HepG2 (cell line): ENCODE data around the gene PYGO2. TPM values are rescaled to one million over a fixed set of nuclear protein-coding genes. Genes with fewer than 3 reads are reported as not detected.
A peak's percentile ranks its signal among the peaks of the same experiment; 100 is the strongest.

Source experiments
- CBX1 ChIP-seq: IDR thresholded peaks from one replicate; pipeline ENCODE4 v1.6.1; 2016; ENCODE audit warnings: antibody characterized with exemption, low read depth
- HDAC1 ChIP-seq: sonication (generic); formaldehyde crosslinking; IDR thresholded peaks from 2 replicates; pipeline ENCODE4 v1.5.1; 2020; ENCODE audit warnings: mild to moderate bottlenecking, missing genetic modification reagents
- KDM4B ChIP-seq: sonication (generic); formaldehyde crosslinking; IDR thresholded peaks from 2 replicates; pipeline ENCODE4 v1.4.0; 2020; ENCODE audit warnings: missing genetic modification reagents
- MAFK ChIP-seq, 2 experiments: IDR thresholded peaks in 1 of 2; conservative IDR thresholded peaks in 1 of 2; 2 replicates each; pipeline ENCODE4 v1.6.1; 2011; ENCODE audit warnings: improper control_type of control experiment in 2 of 2, low read length in 2 of 2
- NCOA1 ChIP-seq: sonication (generic); formaldehyde crosslinking; IDR thresholded peaks from 2 replicates; pipeline ENCODE4 v1.9.0; 2021; ENCODE audit warnings: missing genetic modification reagents
- RARA ChIP-seq: IDR thresholded peaks from 2 replicates; pipeline ENCODE4 v1.6.1; 2016; ENCODE audit warnings: missing genetic modification reagents, missing compliant biosample characterization
- RBM22 ChIP-seq: fragments of 200-400 bp; formaldehyde crosslinking; optimal IDR thresholded peaks from 2 replicates; pipeline ENCODE3; 2017; ENCODE audit warnings: mild to moderate bottlenecking, low read length, moderate library complexity
- RNF2 ChIP-seq: fragments of 450-650 bp; conservative IDR thresholded peaks from 2 replicates; pipeline ENCODE4 v1.6.1; 2016; ENCODE audit warnings: low read depth
- SETDB1 ChIP-seq: sonication (generic); formaldehyde crosslinking; IDR thresholded peaks from 2 replicates; pipeline ENCODE4 v1.5.1; 2020; ENCODE audit warnings: missing genetic modification reagents, mild to moderate bottlenecking, borderline replicate concordance
- SMC3 ChIP-seq: IDR thresholded peaks from 2 replicates; pipeline ENCODE4 v1.6.1; 2011; ENCODE audit warnings: low read length, improper control_type of control experiment
- SNRNP70 ChIP-seq: fragments of 200-400 bp; formaldehyde crosslinking; IDR thresholded peaks from 2 replicates; pipeline ENCODE4 v1.6.1; 2017; ENCODE audit warnings: mild to moderate bottlenecking, low read depth, low read length, moderate library complexity
- SRY ChIP-seq: sonication (generic); formaldehyde crosslinking; IDR thresholded peaks from 2 replicates; pipeline ENCODE4 v1.8.0; 2022; ENCODE audit warnings: mild to moderate bottlenecking, missing genetic modification reagents
- ZFP1 ChIP-seq: IDR thresholded peaks from 2 replicates; pipeline ENCODE4 v1.6.1; 2016
- ZNF557 ChIP-seq: sonication (generic); formaldehyde crosslinking; IDR thresholded peaks from 2 replicates; pipeline ENCODE4 v1.4.0; 2020; ENCODE audit warnings: missing genetic modification reagents
- ZNF607 ChIP-seq: sonication (generic); formaldehyde crosslinking; IDR thresholded peaks from 2 replicates; pipeline ENCODE4 v1.5.1; 2020; ENCODE audit warnings: missing genetic modification reagents, mild to moderate bottlenecking, borderline replicate concordance
- ZNF652 ChIP-seq: IDR thresholded peaks from 2 replicates; pipeline ENCODE4 v1.6.1; 2016; ENCODE audit warnings: low read depth, borderline replicate concordance
- ZSCAN12 ChIP-seq: sonication (generic); formaldehyde crosslinking; IDR thresholded peaks from 2 replicates; pipeline ENCODE4 v1.9.0; 2021; ENCODE audit warnings: mild to moderate bottlenecking, missing genetic modification reagents
- polyA plus RNA-seq, 8 experiments: library from polyadenylated mRNA; depleted of rRNA in 3 of 8; stranded (reverse) in 7 of 8; unstranded in 1 of 8; fragments of >200 nt; fragmentation: Illumina TruSeq in 4 of 8; extraction: Trizol in 4 of 8; gene quantifications; 2 replicates each; pipeline versions ENCODE4 v1.2.1 to v1.2.3, GENCODE V29; 2011 to 2016; ENCODE audit warnings: low read depth in 4 of 8, missing spikeins in 1 of 8, mixed read lengths in 1 of 8; ENCODE audit not compliant: insufficient read depth in 1 of 8
- total RNA-seq, 5 experiments: library from RNA; depleted of rRNA; stranded (reverse); fragments of >200 nt; fragmentation: Illumina TruSeq; extraction: Trizol; gene quantifications; 2 replicates each; pipeline ENCODE4 v1.2.3, GENCODE V29; 2016; ENCODE audit warnings: low read depth in 1 of 5
- TF ChIP-seq, protein P1 (sequence below): sonication (generic); formaldehyde crosslinking; IDR thresholded peaks from 2 replicates; pipeline ENCODE4 v1.4.0; 2020; ENCODE audit warnings: mild to moderate bottlenecking, low read depth, missing genetic modification reagents
- TF ChIP-seq, protein P2 (sequence below): sonication (generic); formaldehyde crosslinking; IDR thresholded peaks from 2 replicates; pipeline ENCODE4 v1.8.1; 2023; ENCODE audit warnings: mild to moderate bottlenecking, moderate library complexity, missing genetic modification reagents
- TF ChIP-seq, protein P3 (sequence below): IDR thresholded peaks from 2 replicates; pipeline ENCODE4 v1.6.1; 2016
- TF ChIP-seq, protein P4 (sequence below): sonication (generic); formaldehyde crosslinking; IDR thresholded peaks from 2 replicates; pipeline ENCODE4 v1.5.1; 2020; ENCODE audit warnings: missing genetic modification reagents, mild to moderate bottlenecking, borderline replicate concordance
- TF ChIP-seq, protein P5 (sequence below): sonication (generic); formaldehyde crosslinking; IDR thresholded peaks from 2 replicates; pipeline ENCODE4 v1.5.0; 2020; ENCODE audit warnings: missing genetic modification reagents
- TF ChIP-seq, protein P6 (sequence below): sonication (generic); formaldehyde crosslinking; IDR thresholded peaks from 2 replicates; pipeline ENCODE4 v1.8.1; 2022; ENCODE audit warnings: low read depth, mild to moderate bottlenecking, missing genetic modification reagents

The PYGO2 gene
- total and polyA plus RNA-seq, 2 of the 13 experiments (the other 11 are each of a cell fraction or from before 2014, with no cell fraction given) = 20.3 to 21.8 TPM

DNA sequence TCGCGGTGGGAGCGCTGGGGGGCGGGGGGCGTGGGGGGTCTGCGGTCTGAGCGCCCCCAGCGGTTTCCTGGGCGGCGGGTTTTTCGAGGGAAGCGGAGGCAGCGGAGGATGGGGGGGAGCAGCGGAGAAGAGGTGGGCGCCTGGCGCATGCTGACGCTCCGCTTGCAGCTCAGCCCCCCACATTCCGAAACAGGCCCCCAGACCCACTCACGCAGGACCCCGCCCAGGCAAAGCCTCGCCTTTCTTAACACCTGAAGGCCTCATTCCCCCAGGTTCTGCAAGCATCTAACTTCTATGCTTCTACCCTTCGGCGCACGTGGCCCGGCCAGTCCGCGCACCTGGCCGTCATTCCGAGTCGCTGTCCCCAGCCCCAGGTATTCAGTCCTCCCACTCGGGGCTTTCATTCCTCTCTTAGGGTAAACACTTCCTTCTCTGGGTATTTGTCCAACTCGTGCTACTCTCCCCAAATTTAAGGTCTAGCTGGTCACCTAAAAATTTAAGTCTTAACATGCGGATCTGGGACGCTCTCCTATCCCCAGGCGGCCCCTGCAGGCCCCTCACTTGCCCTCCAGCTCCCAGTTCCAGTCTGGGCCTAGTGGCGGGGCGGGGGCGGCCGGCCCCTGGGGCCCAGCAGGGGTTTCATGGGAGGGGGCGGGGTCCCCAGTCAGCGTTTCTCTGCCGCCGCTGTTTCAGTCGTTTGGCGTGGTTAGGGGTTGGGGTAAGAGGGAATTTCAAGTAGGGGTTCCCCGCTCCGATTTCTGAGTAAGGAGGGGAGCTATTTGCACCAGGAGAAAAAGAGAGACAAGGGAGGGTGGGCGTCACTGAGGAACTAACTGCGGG is 38.2 kb upstream of the PYGO2 start (continued):
- TF ChIP-seq, protein P1, sequence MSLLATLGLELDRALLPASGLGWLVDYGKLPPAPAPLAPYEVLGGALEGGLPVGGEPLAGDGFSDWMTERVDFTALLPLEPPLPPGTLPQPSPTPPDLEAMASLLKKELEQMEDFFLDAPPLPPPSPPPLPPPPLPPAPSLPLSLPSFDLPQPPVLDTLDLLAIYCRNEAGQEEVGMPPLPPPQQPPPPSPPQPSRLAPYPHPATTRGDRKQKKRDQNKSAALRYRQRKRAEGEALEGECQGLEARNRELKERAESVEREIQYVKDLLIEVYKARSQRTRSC (CRISPR knock-in tag) = no peak
- TF ChIP-seq, protein P2, sequence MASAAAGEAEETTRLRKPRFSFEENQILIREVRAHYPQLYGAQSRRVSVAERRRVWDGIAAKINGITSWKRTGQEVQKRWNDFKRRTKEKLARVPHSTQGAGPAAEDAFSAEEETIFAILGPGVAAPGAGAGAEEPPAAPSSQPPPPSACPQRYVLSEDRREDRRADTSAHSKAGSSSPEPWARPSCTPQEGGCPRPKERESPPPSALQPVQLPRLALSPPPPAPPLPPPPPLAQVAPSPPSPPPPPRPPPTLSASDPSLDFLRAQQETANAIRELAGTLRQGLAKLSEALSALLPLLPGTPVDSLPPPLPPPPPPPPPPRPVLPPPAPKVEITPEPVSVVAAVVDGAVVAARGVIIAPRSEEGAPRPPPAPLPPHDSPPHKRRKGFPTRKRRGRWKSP (CRISPR knock-in tag) = peak; percentile 24; the same call in 1 of the 2 replicates
- TF ChIP-seq, protein P3, sequence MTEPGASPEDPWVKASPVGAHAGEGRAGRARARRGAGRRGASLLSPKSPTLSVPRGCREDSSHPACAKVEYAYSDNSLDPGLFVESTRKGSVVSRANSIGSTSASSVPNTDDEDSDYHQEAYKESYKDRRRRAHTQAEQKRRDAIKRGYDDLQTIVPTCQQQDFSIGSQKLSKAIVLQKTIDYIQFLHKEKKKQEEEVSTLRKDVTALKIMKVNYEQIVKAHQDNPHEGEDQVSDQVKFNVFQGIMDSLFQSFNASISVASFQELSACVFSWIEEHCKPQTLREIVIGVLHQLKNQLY = no peak
- TF ChIP-seq SNRNP70 (no peak), SETDB1 (no peak), ZNF557 (CRISPR knock-in tag) (no peak), HDAC1 (CRISPR knock-in tag) (peak; percentile 37; the same call in 1 of the 2 replicates), MAFK (conservative IDR thresholded peaks at IDR 0.05 in 1 of 2, IDR thresholded peaks at IDR 0.05 in 1 of 2; ENCODE audit: low read length in 2 of 2) (0 out of 4 replicates have a peak, but pooled peaks of 1 of the 2 experiments have one; percentile 1), RBM22 (no peak), ZNF607 (peak; percentile 58; the same call in 1 of the 2 replicates), SRY (CRISPR knock-in tag) (no peak), RARA (CRISPR knock-in tag) (peak; percentile 33; the same call in 1 of the 2 replicates), ZFP1 (CRISPR knock-in tag) (no peak), ZNF652 (CRISPR knock-in tag) (no peak), NCOA1 (CRISPR knock-in tag) (no peak), CBX1 (no peak), SMC3 (no peak), RNF2 (no peak), ZSCAN12 (CRISPR knock-in tag) (no peak), KDM4B (no peak)
- TF ChIP-seq, protein P4, sequence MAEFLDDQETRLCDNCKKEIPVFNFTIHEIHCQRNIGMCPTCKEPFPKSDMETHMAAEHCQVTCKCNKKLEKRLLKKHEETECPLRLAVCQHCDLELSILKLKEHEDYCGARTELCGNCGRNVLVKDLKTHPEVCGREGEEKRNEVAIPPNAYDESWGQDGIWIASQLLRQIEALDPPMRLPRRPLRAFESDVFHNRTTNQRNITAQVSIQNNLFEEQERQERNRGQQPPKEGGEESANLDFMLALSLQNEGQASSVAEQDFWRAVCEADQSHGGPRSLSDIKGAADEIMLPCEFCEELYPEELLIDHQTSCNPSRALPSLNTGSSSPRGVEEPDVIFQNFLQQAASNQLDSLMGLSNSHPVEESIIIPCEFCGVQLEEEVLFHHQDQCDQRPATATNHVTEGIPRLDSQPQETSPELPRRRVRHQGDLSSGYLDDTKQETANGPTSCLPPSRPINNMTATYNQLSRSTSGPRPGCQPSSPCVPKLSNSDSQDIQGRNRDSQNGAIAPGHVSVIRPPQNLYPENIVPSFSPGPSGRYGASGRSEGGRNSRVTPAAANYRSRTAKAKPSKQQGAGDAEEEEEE (CRISPR knock-in tag) = no peak
- TF ChIP-seq, protein P5, sequence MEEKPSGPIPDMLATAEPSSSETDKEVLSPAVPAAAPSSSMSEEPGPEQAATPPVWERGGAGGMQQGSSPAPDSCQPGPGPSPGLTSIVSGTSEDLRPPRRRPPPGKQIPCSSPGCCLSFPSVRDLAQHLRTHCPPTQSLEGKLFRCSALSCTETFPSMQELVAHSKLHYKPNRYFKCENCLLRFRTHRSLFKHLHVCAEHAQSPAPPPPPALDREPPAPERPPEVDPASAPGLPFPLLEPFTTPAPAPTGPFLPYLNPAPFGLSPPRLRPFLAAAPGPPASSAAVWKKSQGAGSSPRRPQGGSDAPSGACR (CRISPR knock-in tag) = no peak
- TF ChIP-seq, protein P6, sequence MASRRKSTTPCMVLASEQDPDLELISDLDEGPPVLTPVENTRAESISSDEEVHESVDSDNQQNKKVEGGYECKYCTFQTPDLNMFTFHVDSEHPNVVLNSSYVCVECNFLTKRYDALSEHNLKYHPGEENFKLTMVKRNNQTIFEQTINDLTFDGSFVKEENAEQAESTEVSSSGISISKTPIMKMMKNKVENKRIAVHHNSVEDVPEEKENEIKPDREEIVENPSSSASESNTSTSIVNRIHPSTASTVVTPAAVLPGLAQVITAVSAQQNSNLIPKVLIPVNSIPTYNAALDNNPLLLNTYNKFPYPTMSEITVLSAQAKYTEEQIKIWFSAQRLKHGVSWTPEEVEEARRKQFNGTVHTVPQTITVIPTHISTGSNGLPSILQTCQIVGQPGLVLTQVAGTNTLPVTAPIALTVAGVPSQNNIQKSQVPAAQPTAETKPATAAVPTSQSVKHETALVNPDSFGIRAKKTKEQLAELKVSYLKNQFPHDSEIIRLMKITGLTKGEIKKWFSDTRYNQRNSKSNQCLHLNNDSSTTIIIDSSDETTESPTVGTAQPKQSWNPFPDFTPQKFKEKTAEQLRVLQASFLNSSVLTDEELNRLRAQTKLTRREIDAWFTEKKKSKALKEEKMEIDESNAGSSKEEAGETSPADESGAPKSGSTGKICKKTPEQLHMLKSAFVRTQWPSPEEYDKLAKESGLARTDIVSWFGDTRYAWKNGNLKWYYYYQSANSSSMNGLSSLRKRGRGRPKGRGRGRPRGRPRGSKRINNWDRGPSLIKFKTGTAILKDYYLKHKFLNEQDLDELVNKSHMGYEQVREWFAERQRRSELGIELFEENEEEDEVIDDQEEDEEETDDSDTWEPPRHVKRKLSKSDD (CRISPR knock-in tag) = no peak
